Gastroesophageal sphincter (tissue), 4 donors: Measurements from ENCODE around the gene ASB13. TPM values are rescaled to one million over a fixed set of nuclear protein-coding genes. Genes with fewer than 3 reads are reported as not detected.

Experiments
- ATAC-seq: fragments of 150-250 bp; one replicate; pipeline ENCODE4 v1.9.1; 2016; ENCODE audit warnings: mild to moderate bottlenecking, moderate library complexity
- H3K27ac ChIP-seq, 4 donors: fragments of 200-600 bp; sonication (generic) in 3 of 4; 1 replicate in 3 of 4; 2 replicates in 1 of 4; pipeline ENCODE4 v1.5.1; 2016 to 2019
- H3K27me3 ChIP-seq: fragments of 200-600 bp; sonication (generic); one replicate; pipeline ENCODE4 v1.5.1; 2019
- H3K36me3 ChIP-seq, 2 donors: fragments of 200-600 bp; sonication (generic); one replicate each; pipeline ENCODE4 v1.5.1; 2019; ENCODE audit warnings: control low read depth in 1 of 2
- H3K4me1 ChIP-seq, 3 donors: fragments of 200-600 bp; sonication (generic); 1 replicate in 2 of 3; 2 replicates in 1 of 3; pipeline ENCODE4 v1.5.1; 2016 to 2019; ENCODE audit warnings: control low read depth in 2 of 3
- H3K4me3 ChIP-seq, 2 donors: fragments of 200-600 bp; sonication (generic); one replicate each; pipeline ENCODE4 v1.5.1; 2019; ENCODE audit warnings: mild to moderate bottlenecking in 1 of 2, moderate library complexity in 1 of 2
- H3K9me3 ChIP-seq, 3 donors: fragments of 200-600 bp; sonication (generic); one replicate each; pipeline ENCODE4 v1.5.1; 2017 to 2019; ENCODE audit warnings: control low read depth in 2 of 3
- CTCF ChIP-seq, 4 experiments: fragments of 200-600 bp in 2 of 4; fragments of 450-650 bp in 2 of 4; sonication (generic) in 1 of 4; IDR thresholded peaks; one replicate each; pipeline ENCODE4 v1.5.1; 2017 to 2019; ENCODE audit warnings: antibody characterized with exemption in 4 of 4, mild to moderate bottlenecking in 2 of 4, moderate library complexity in 2 of 4
- EP300 ChIP-seq: sonication (generic); formaldehyde crosslinking; IDR thresholded peaks from one replicate; pipeline ENCODE4 v1.6.1; 2017; ENCODE audit warnings: antibody characterized with exemption, mild to moderate bottlenecking
- POLR2A ChIP-seq, 2 donors: fragments of 450-650 bp; IDR thresholded peaks; one replicate each; pipeline ENCODE4 v1.6.1; 2017; ENCODE audit warnings: antibody characterized with exemption in 2 of 2, mild to moderate bottlenecking in 2 of 2, moderate library complexity in 1 of 2
- POLR2AphosphoS5 ChIP-seq: sonication (generic); formaldehyde crosslinking; IDR thresholded peaks from one replicate; pipeline ENCODE4 v1.6.1; 2017; ENCODE audit warnings: antibody characterized with exemption
- WGBS, 2 donors: methylation state at CpG; one replicate each; pipeline ENCODE4 v1.1.5; 2018; ENCODE audit warnings: low coverage in 1 of 2; 5-methylcytosine and 5-hydroxymethylcytosine counted together
- total RNA-seq, 4 donors: library from RNA; depleted of rRNA; stranded (reverse); fragments of >200 nt; gene quantifications; one replicate each; pipeline ENCODE4 v1.1.0, GENCODE V29; 2016

The ASB13 gene
- total RNA-seq, 4 donors from 2014 or later, result 17.6 to 39.6 (median 19.0) TPM

GRCh38 chr10:5607594-5607993 is 58.8 kb downstream of the ASB13 start:
- 89% methylated on average over 5 of the region's 7 CpGs; no CpG with 5 or more reads in 1 of the 2 donors for WGBS, 2 donors
- Histone ChIP-seq H3K36me3 (no peaks in the 10 kb centered on the region), H3K27ac (no peak overlapping the region), H3K9me3 (no peaks in the 10 kb centered on the region), H3K4me3 (no peak overlapping the region), H3K4me1 (peaks cover 0 to 15% (median 0%) of the 10 kb centered on the region in 3 donors), H3K27me3 (no peaks in the 10 kb centered on the region)
- TF ChIP-seq POLR2AphosphoS5 (no peak), CTCF (IDR thresholded peaks at IDR 0.05) (no peak), EP300 (no peak)
- ATAC-seq, result no peak

- H3K4me3 ChIP-seq, result peak overlapping the region in 1 of 2 donors; percentile 3
- peaks cover 0 to 20% (median 0%) of the 10 kb centered on the region in 3 donors for H3K4me1 ChIP-seq
Measured at GRCh38 chr10:5606864-5607263, 59.5 kb downstream of the ASB13 start.

GRCh38 chr10:5606321-5606720 is 60.1 kb downstream of the ASB13 start:
- peaks cover 0 to 25% (median 0%) of the 10 kb centered on the region in 3 donors for H3K4me1 ChIP-seq
- H3K9me3 ChIP-seq, result no peaks in the 10 kb centered on the region
- peak overlapping the region in 1 of 2 donors; percentile 3 for H3K4me3 ChIP-seq
- ATAC-seq, result no peak
- no peak overlapping the region for H3K27ac ChIP-seq
- TF ChIP-seq POLR2A (IDR thresholded peaks at IDR 0.05), result no peak
- TF ChIP-seq POLR2AphosphoS5, result no peak
- no peak for TF ChIP-seq EP300
- no peak for TF ChIP-seq CTCF (IDR thresholded peaks at IDR 0.05)
- 90% methylated on average over 4 of the region's 8 CpGs; no CpG with 5 or more reads in 1 of the 2 donors for WGBS, 2 donors
- no peaks in the 10 kb centered on the region for H3K27me3 ChIP-seq
- no peaks in the 10 kb centered on the region for H3K36me3 ChIP-seq

More at GRCh38 chr10:5606864-5607263, 59.5 kb downstream of the ASB13 start:
- no peaks in the 10 kb centered on the region for H3K27me3 ChIP-seq
- TF ChIP-seq POLR2A (IDR thresholded peaks at IDR 0.05) (no peak), CTCF (IDR thresholded peaks at IDR 0.05) (no peak), EP300 (no peak), POLR2AphosphoS5 (no peak)
- no peak overlapping the region for H3K27ac ChIP-seq
- no peak for ATAC-seq
- no peaks in the 10 kb centered on the region for H3K9me3 ChIP-seq
- 57 to 67% methylated on average over 4 to 6 of the region's 10 CpGs for WGBS, 2 donors
- no peaks in the 10 kb centered on the region for H3K36me3 ChIP-seq

GRCh38 chr10:5604961-5605360 is 61.4 kb downstream of the ASB13 start:
- Histone ChIP-seq H3K4me1 (peaks cover 0 to 27% (median 0%) of the 10 kb centered on the region in 3 donors), H3K27ac (no peak overlapping the region), H3K36me3 (no peaks in the 10 kb centered on the region), H3K4me3 (no peak overlapping the region), H3K9me3 (no peaks in the 10 kb centered on the region), H3K27me3 (no peaks in the 10 kb centered on the region)
- no peak for ATAC-seq
- 42 to 46% methylated on average over 3 to 7 of the region's 7 CpGs for WGBS, 2 donors
- TF ChIP-seq POLR2A (IDR thresholded peaks at IDR 0.05) (no peak), CTCF (IDR thresholded peaks at IDR 0.05) (no peak), EP300 (no peak), POLR2AphosphoS5 (no peak)

GRCh38 chr10:5604236-5604925 is 62.0 kb downstream of the ASB13 start:
- Histone ChIP-seq H3K9me3 (no peaks in the 10 kb centered on the region), H3K4me1 (peaks cover 0 to 26% (median 0%) of the 10 kb centered on the region in 3 donors), H3K4me3 (no peak overlapping the region), H3K27ac (no peak overlapping the region), H3K27me3 (no peaks in the 10 kb centered on the region), H3K36me3 (no peaks in the 10 kb centered on the region)
- 100% methylated on average over 1 of the region's 9 CpGs; no CpG with 5 or more reads in 1 of the 2 donors for WGBS, 2 donors
- no peak for ATAC-seq
- no peak for TF ChIP-seq CTCF (IDR thresholded peaks at IDR 0.05)
- no peak for TF ChIP-seq POLR2A (IDR thresholded peaks at IDR 0.05)
- TF ChIP-seq POLR2AphosphoS5, result no peak
- no peak for TF ChIP-seq EP300
